Thyroid gland (tissue), 4 donors: ENCODE measurements around the gene ATRAID.

ENCODE experiments used
- POLR2A ChIP-seq, 2 donors: fragments of 450-650 bp; IDR thresholded peaks; one replicate each; pipeline ENCODE4 v1.6.1; 2017; ENCODE audit warnings: antibody characterized with exemption in 2 of 2, mild to moderate bottlenecking in 2 of 2, moderate library complexity in 1 of 2
- TF ChIP-seq, protein P1 (sequence below), 6 experiments: fragments of 200-600 bp in 3 of 6; fragments of 450-650 bp in 3 of 6; sonication (generic) in 3 of 6; IDR thresholded peaks; one replicate each; pipeline ENCODE4 v1.5.1; 2016 to 2019; ENCODE audit warnings: antibody characterized with exemption in 6 of 6, mild to moderate bottlenecking in 2 of 6, inconsistent platforms in 1 of 6, moderate library complexity in 1 of 6

DNA sequence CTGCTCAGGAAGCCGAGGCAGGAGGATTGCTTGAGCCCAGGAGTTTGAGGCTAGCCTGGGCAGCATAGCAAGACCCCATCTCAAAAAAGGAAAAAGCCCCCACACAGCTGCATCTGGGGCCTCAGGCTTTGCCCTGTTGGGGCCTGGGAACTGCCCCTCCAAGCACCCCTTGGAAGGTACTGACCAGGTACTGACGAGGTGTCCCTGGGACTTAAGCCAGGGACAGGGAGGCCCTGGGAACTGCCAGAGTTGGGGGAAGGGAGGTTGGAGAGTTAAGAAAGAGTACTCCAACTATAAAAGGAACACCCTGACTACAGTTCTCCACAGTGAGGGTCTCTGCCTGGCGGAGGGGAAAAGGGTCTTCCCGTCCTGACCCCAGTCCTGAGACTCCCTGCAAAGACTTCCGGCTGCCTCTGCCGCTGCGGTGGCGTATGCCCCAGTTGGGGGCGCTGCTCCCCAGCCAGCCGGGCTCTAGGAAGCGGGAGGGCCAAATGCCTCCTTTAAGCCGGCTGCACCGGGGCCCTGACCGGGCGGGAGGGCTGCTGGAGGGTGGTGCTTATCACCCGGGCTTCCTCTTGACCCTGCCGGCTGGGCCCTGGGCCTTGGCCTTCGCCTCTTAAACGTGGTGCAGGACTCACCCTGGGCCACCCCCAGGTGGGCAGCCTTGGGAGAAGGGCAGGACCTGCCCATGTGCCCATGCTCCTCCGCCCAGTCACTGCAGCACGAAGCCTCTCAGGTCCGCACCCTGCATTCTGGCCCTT is 38.2 kb downstream of the ATRAID start:
- TF ChIP-seq, protein P1, sequence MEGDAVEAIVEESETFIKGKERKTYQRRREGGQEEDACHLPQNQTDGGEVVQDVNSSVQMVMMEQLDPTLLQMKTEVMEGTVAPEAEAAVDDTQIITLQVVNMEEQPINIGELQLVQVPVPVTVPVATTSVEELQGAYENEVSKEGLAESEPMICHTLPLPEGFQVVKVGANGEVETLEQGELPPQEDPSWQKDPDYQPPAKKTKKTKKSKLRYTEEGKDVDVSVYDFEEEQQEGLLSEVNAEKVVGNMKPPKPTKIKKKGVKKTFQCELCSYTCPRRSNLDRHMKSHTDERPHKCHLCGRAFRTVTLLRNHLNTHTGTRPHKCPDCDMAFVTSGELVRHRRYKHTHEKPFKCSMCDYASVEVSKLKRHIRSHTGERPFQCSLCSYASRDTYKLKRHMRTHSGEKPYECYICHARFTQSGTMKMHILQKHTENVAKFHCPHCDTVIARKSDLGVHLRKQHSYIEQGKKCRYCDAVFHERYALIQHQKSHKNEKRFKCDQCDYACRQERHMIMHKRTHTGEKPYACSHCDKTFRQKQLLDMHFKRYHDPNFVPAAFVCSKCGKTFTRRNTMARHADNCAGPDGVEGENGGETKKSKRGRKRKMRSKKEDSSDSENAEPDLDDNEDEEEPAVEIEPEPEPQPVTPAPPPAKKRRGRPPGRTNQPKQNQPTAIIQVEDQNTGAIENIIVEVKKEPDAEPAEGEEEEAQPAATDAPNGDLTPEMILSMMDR (IDR thresholded peaks at IDR 0.05): peak; percentile 27 to 82 (median 68)
- TF ChIP-seq POLR2A (IDR thresholded peaks at IDR 0.05): no peak
